B cell (primary cell): Measurements from ENCODE around the gene BBS2. TPM values are rescaled to one million over a fixed set of nuclear protein-coding genes. Genes with fewer than 3 reads are reported as not detected.

Experiments
- ATAC-seq: fragments of 200-7000 bp; cut with Tn5 transposase; one replicate; pipeline ENCODE4 v1.10.0; 2021; ENCODE audit warnings: low read depth, mild to moderate bottlenecking, moderate number of reproducible peaks, moderate library complexity
- CTCF ChIA-PET: fragments of 350-600 bp; sonication (Branson Sonifier 250); formaldehyde crosslinking; loops from one replicate; lab custom pipeline; 2021; ENCODE audit warnings: antibody characterized with exemption, inconsistent platforms; lab: Charles Lee
- POLR2A ChIA-PET: fragments of 350-600 bp; sonication (Branson Sonifier 250); formaldehyde crosslinking; loops from one replicate; lab custom pipeline; 2021; ENCODE audit warnings: antibody characterized with exemption; lab: Charles Lee
- DNase-seq: peaks from one replicate; pipeline ENCODE4 v3.0.0; 2013
- H2AFZ ChIP-seq: 2 replicates; pipeline ENCODE4 v1.6.1; 2012; ENCODE audit warnings: mild to moderate bottlenecking, low read depth, low read length; ENCODE audit not compliant: insufficient read depth, poor library complexity, severe bottlenecking
- H3K27ac ChIP-seq, 2 donors: 1 replicate in 1 of 2; 2 replicates in 1 of 2; pipeline ENCODE4 v1.5.1; 2012 to 2013; ENCODE audit warnings: low read length in 2 of 2, mild to moderate bottlenecking in 2 of 2, moderate library complexity in 1 of 2
- H3K27me3 ChIP-seq, 4 experiments: fragments of 200-600 bp in 1 of 4; sonication (generic) in 1 of 4; replicated peaks in 1 of 4; 1 replicate in 2 of 4; 2 replicates in 2 of 4; pipeline versions ENCODE4 v1.6.1 to v1.7.0; 2013 to 2016; ENCODE audit warnings: low read length in 3 of 4, mild to moderate bottlenecking in 2 of 4, mixed read lengths in 1 of 4, moderate library complexity in 1 of 4; ENCODE audit not compliant: insufficient read depth in 4 of 4, control insufficient read depth in 3 of 4; ENCODE audit errors: control extremely low read depth in 1 of 4
- H3K36me3 ChIP-seq, 2 experiments: replicated peaks in 1 of 2; 1 replicate in 1 of 2; 2 replicates in 1 of 2; pipeline versions ENCODE4 v1.6.1 to v1.7.1; 2013; ENCODE audit warnings: low read length in 1 of 2; ENCODE audit not compliant: insufficient read depth in 2 of 2, control insufficient read depth in 1 of 2; ENCODE audit errors: control extremely low read depth in 1 of 2, extremely low read depth in 1 of 2
- H3K4me1 ChIP-seq, 2 donors: fragments of 200-600 bp in 1 of 2; sonication (generic) in 1 of 2; 1 replicate in 1 of 2; 2 replicates in 1 of 2; pipeline versions ENCODE4 v1.5.1 to v1.6.1; 2013 to 2017; ENCODE audit warnings: low read length in 2 of 2; ENCODE audit not compliant: control insufficient read depth in 2 of 2, insufficient read depth in 2 of 2
- H3K4me2 ChIP-seq: replicated peaks from 2 replicates; pipeline ENCODE3; 2012; ENCODE audit warnings: mild to moderate bottlenecking, low read depth, low read length; ENCODE audit not compliant: poor library complexity, severe bottlenecking
- H3K4me3 ChIP-seq, 5 experiments: fragments of 200-600 bp in 1 of 5; sonication (generic) in 1 of 5; 1 replicate in 3 of 5; 2 replicates in 2 of 5; pipeline versions ENCODE4 v1.5.1 to v1.7.0; 2011 to 2016; ENCODE audit warnings: low read length in 4 of 5, mild to moderate bottlenecking in 4 of 5, low read depth in 2 of 5, control low read depth in 1 of 5, moderate library complexity in 1 of 5; ENCODE audit not compliant: insufficient read depth in 1 of 5; ENCODE audit errors: control extremely low read depth in 1 of 5, extremely low read depth in 1 of 5
- H3K79me2 ChIP-seq: fragments of 200-600 bp; sonication (generic); one replicate; pipeline ENCODE4 v1.6.0; 2016; ENCODE audit warnings: low read length; ENCODE audit not compliant: control insufficient read depth, insufficient read depth
- H3K9ac ChIP-seq: fragments of 200-600 bp; sonication (generic); 2 replicates; pipeline ENCODE4 v1.6.1; 2017; ENCODE audit warnings: mild to moderate bottlenecking, low read length, moderate library complexity
- H3K9me3 ChIP-seq, 3 donors: one replicate each; pipeline versions ENCODE4 v1.6.1 to v1.7.1; 2013; ENCODE audit warnings: low read length in 2 of 3; ENCODE audit not compliant: control insufficient read depth in 2 of 3, insufficient read depth in 1 of 3; ENCODE audit errors: control extremely low read depth in 1 of 3
- H4K20me1 ChIP-seq: 2 replicates; pipeline ENCODE4 v1.6.0; 2012; ENCODE audit warnings: mild to moderate bottlenecking, low read length; ENCODE audit not compliant: insufficient read depth, control insufficient read depth, poor library complexity, severe bottlenecking
- H3K27ac Mint-ChIP-seq: one replicate; pipeline ENCODE4 v1.8.0; 2021; ENCODE audit warnings: mixed read lengths
- H3K27me3 Mint-ChIP-seq: one replicate; pipeline ENCODE4 v1.8.0; 2021; ENCODE audit warnings: mixed read lengths
- H3K4me1 Mint-ChIP-seq: one replicate; pipeline ENCODE4 v1.8.0; 2021; ENCODE audit warnings: mixed read lengths
- H3K4me3 Mint-ChIP-seq: one replicate; pipeline ENCODE4 v1.8.0; 2021; ENCODE audit warnings: mixed read lengths
- H3K9me3 Mint-ChIP-seq: one replicate; pipeline ENCODE4 v1.8.0; 2022; ENCODE audit warnings: mixed read lengths; ENCODE audit not compliant: insufficient read depth
- EZH2 ChIP-seq: IDR thresholded peaks from 2 replicates; pipeline ENCODE4 v1.6.1; 2012; ENCODE audit warnings: borderline replicate concordance, low read depth, mild to moderate bottlenecking, moderate library complexity, low read length; ENCODE audit not compliant: insufficient read depth, poor library complexity, severe bottlenecking
- WGBS: methylation state at CpG from one replicate; pipeline ENCODE4 v1.1.5; 2013; ENCODE audit warnings: missing lambda C conversion rate; ENCODE audit not compliant: insufficient coverage; 5-methylcytosine and 5-hydroxymethylcytosine counted together
- intact Hi-C: fragments of 100-400 bp; cut with micrococcal nuclease; formaldehyde crosslinking; loops from one replicate; pipeline ENCODE4 v1.10.0; 2022
- polyA plus RNA-seq: library from polyadenylated mRNA; depleted of rRNA; stranded (reverse); fragments of >200 nt; gene quantifications from 2 replicates; pipeline ENCODE4 v1.2.3, GENCODE V29; 2012
- total RNA-seq, 2 donors: library from RNA; stranded (reverse); fragments of 120-200 nt in 1 of 2; gene quantifications; 1 replicate in 1 of 2; 2 replicates in 1 of 2; pipeline versions ENCODE4 v1.2.3 to v1.2.4, GENCODE V29; 2013 to 2022
- TF ChIP-seq, protein P1 (sequence below): fragments of 200-600 bp; IDR thresholded peaks from one replicate; pipeline ENCODE4 v1.8.0; 2022; ENCODE audit warnings: antibody characterized with exemption, mild to moderate bottlenecking

The BBS2 gene
- total and polyA plus RNA-seq, 2 donors (not counting 1 experiment from before 2014, with no cell fraction given), result 49.4 to 63.4 TPM

DNA sequence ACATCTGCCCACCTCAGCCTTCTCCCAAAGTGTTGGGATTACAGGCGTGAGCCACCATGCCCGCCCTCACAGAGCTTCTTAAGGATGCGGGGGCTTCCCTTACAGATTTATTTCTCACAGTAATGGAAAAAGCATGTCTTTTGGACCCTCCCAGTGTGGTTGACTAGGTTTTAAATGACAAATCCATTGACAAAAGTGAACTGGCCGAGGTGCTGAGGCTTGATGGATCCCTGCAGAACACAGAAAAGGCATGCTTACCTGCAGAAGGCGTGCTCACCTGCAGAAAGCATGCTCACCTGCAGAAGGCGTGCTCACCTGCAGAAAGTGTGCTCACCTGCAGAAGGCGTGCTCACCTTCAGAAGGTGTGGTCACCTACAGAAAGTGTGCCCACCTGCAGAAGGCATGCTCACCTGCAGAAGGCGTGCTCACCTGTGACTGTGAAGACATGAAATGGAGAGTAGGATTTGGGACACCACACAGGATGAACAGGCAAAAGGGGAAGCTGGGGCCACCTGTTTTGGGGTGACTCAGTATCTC is 15.1 kb upstream of the BBS2 start:
- 87% methylated on average over 5 of the region's 8 CpGs for WGBS
- no peaks in the 10 kb centered on the region for H4K20me1 ChIP-seq
- ChIA-PET CTCF (no interaction called here), POLR2A (no interaction called here)
- H3K79me2 ChIP-seq, result no peaks in the 10 kb centered on the region
- intact Hi-C loops, result no loop called here
- no peaks in the 10 kb centered on the region for H3K4me1 ChIP-seq
- H3K4me3 ChIP-seq, result no peak overlapping the region
- no peaks in the 10 kb centered on the region for H3K9me3 Mint-ChIP-seq
- no peak overlapping the region for H2AFZ ChIP-seq
- ATAC-seq, result no peak
- TF ChIP-seq EZH2, result no peak
- TF ChIP-seq, protein P1, sequence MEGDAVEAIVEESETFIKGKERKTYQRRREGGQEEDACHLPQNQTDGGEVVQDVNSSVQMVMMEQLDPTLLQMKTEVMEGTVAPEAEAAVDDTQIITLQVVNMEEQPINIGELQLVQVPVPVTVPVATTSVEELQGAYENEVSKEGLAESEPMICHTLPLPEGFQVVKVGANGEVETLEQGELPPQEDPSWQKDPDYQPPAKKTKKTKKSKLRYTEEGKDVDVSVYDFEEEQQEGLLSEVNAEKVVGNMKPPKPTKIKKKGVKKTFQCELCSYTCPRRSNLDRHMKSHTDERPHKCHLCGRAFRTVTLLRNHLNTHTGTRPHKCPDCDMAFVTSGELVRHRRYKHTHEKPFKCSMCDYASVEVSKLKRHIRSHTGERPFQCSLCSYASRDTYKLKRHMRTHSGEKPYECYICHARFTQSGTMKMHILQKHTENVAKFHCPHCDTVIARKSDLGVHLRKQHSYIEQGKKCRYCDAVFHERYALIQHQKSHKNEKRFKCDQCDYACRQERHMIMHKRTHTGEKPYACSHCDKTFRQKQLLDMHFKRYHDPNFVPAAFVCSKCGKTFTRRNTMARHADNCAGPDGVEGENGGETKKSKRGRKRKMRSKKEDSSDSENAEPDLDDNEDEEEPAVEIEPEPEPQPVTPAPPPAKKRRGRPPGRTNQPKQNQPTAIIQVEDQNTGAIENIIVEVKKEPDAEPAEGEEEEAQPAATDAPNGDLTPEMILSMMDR, result no peak
- no peak for DNase-seq
- H3K27me3 ChIP-seq, result peaks cover 0 to 11% (median 2%) of the 10 kb centered on the region in 4 experiments
- H3K27me3 Mint-ChIP-seq, result peaks cover 45% of the 10 kb centered on the region
- no peaks in the 10 kb centered on the region for H3K36me3 ChIP-seq
- no peaks in the 10 kb centered on the region for H3K4me1 Mint-ChIP-seq
- H3K27ac ChIP-seq, result no peak overlapping the region
- H3K27ac Mint-ChIP-seq, result no peak overlapping the region
- H3K4me2 ChIP-seq, result no peak overlapping the region
- no peak overlapping the region for H3K9ac ChIP-seq
- H3K4me3 Mint-ChIP-seq, result no peak overlapping the region
- no peaks in the 10 kb centered on the region for H3K9me3 ChIP-seq

DNA sequence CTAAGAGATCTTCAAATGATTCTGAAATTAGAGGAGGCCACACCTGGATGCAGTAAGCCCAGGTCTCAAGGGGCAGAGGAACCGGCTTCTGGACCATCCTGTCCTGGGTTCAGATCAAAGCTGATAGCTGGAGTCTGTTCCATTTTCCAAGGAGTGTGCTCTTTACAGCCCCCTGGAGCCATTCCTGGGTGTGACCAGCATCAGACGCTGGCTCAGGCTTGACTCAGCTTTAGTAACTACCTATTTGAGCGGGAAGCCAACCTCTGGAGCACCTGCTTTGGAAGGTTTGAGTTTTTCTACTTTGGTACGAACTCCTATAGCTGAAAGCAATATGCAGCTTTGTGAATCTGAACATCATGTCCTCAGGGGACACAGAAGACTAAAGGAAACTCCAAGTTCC is 12.9 kb upstream of the BBS2 start:
- ChIA-PET CTCF (interaction anchor here (1.2 kb wide), 1 partner anchor 169 kb away, joined by 4 read pairs; no protein-coding TSS in a partner anchor), POLR2A (no interaction called here)
- no peak overlapping the region for H2AFZ ChIP-seq
- TF ChIP-seq EZH2, result no peak
- TF ChIP-seq, protein P1, result no peak
- H3K4me1 ChIP-seq, result no peaks in the 10 kb centered on the region
- no peaks in the 10 kb centered on the region for H4K20me1 ChIP-seq
- Mint-ChIP-seq H3K4me3 (no peak overlapping the region), H3K27me3 (peaks cover 42% of the 10 kb centered on the region), H3K9me3 (no peaks in the 10 kb centered on the region), H3K4me1 (no peaks in the 10 kb centered on the region), H3K27ac (no peak overlapping the region)
- H3K27me3 ChIP-seq, result peaks cover 0 to 14% (median 4%) of the 10 kb centered on the region in 4 experiments
- no peak overlapping the region for H3K4me3 ChIP-seq
- H3K9me3 ChIP-seq, result no peaks in the 10 kb centered on the region
- ATAC-seq, result no peak
- intact Hi-C loops, result no loop called here
- H3K4me2 ChIP-seq, result no peak overlapping the region
- no peak overlapping the region for H3K27ac ChIP-seq
- WGBS, result 86% methylated on average over 4 of the region's 4 CpGs
- H3K79me2 ChIP-seq, result no peaks in the 10 kb centered on the region
- no peak overlapping the region for H3K9ac ChIP-seq
- no peak for DNase-seq
- no peaks in the 10 kb centered on the region for H3K36me3 ChIP-seq
